Measurements from ENCODE around the gene CBLN3. TPM values are rescaled to one million over a fixed set of nuclear protein-coding genes. Genes with fewer than 3 reads are reported as not detected.

The CBLN3 gene
- total RNA-seq, 1 experiment from 2014 or later = 1.0 TPM

- TF ChIP-seq REST (IDR thresholded peaks at IDR 0.05; ENCODE audit: insufficient read depth in 1 of 2, low read depth in 2 of 2, low read length in 1 of 2) (no peak), POLR2AphosphoS5 (IDR thresholded peaks at IDR 0.05; ENCODE audit: low read depth, low read length) (no peak), TCF7L2 (IDR thresholded peaks at IDR 0.05; ENCODE audit: low read depth, low read length) (no peak), SIN3A (IDR thresholded peaks at IDR 0.05; ENCODE audit: borderline replicate concordance, insufficient read depth, low read depth, low read length) (no peak)
- TF ChIP-seq, protein P1, sequence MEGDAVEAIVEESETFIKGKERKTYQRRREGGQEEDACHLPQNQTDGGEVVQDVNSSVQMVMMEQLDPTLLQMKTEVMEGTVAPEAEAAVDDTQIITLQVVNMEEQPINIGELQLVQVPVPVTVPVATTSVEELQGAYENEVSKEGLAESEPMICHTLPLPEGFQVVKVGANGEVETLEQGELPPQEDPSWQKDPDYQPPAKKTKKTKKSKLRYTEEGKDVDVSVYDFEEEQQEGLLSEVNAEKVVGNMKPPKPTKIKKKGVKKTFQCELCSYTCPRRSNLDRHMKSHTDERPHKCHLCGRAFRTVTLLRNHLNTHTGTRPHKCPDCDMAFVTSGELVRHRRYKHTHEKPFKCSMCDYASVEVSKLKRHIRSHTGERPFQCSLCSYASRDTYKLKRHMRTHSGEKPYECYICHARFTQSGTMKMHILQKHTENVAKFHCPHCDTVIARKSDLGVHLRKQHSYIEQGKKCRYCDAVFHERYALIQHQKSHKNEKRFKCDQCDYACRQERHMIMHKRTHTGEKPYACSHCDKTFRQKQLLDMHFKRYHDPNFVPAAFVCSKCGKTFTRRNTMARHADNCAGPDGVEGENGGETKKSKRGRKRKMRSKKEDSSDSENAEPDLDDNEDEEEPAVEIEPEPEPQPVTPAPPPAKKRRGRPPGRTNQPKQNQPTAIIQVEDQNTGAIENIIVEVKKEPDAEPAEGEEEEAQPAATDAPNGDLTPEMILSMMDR (IDR thresholded peaks at IDR 0.05) = no peak
- Histone ChIP-seq H3K4me3 (ENCODE audit: low read depth in 2 of 2, low read length in 2 of 2) (no peak overlapping the region), H3K27me3 (ENCODE audit: control insufficient read depth, insufficient read depth, low read length) (no peaks in the 10 kb centered on the region), H3K9me3 (ENCODE audit: control insufficient read depth, insufficient read depth, low read depth, low read length) (no peaks in the 10 kb centered on the region), H3K36me3 (ENCODE audit: control insufficient read depth, insufficient read depth, low read length) (no peaks in the 10 kb centered on the region), H3K4me1 (ENCODE audit: control insufficient read depth, insufficient read depth, low read length) (no peaks in the 10 kb centered on the region), H3K27ac (ENCODE audit: low read length) (no peak overlapping the region)
- intact Hi-C loops (cut with micrococcal nuclease; ENCODE audit: unreplicated experiment) (no loop called here), in situ Hi-C loops (cut with HindIII; ENCODE audit: low pct_unique_long_range_greater_than_20kb, low sequenced_read_pairs) (no loop called here)
- ChIA-PET POLR2A (interaction anchor here (0.6 kb wide), 1 partner anchor 25 kb away, joined by 6 read pairs; no protein-coding TSS in a partner anchor), CTCF (interaction anchor here (0.7 kb wide), 2 partner anchors 13 to 46 kb away, joined by 4 to 6 read pairs; partner anchors contain the start of gene NYNRIN)
- no TSS peak for BruUV-seq (replicated peaks)
- no peak for ATAC-seq
- no peak for DNase-seq (ENCODE audit: low read depth, low spot score)
These were observed 43.9 kb downstream of the CBLN3 start for GRCh38 chr14:24385524-24385923.

- intact Hi-C loops (cut with micrococcal nuclease; ENCODE audit: unreplicated experiment) (no loop called here), in situ Hi-C loops (cut with HindIII; ENCODE audit: low pct_unique_long_range_greater_than_20kb, low sequenced_read_pairs) (no loop called here)
- BruUV-seq (replicated peaks) = no TSS peak
- Histone ChIP-seq H3K4me1 (ENCODE audit: control insufficient read depth, insufficient read depth, low read length) (no peaks in the 10 kb centered on the region), H3K36me3 (ENCODE audit: control insufficient read depth, insufficient read depth, low read length) (no peaks in the 10 kb centered on the region), H3K9me3 (ENCODE audit: control insufficient read depth, insufficient read depth, low read depth, low read length) (no peaks in the 10 kb centered on the region), H3K4me3 (ENCODE audit: low read depth in 2 of 2, low read length in 2 of 2) (no peak overlapping the region), H3K27me3 (ENCODE audit: control insufficient read depth, insufficient read depth, low read length) (no peaks in the 10 kb centered on the region), H3K27ac (ENCODE audit: low read length) (no peak overlapping the region)
- ChIA-PET POLR2A (no interaction called here), CTCF (no interaction called here)
- no peak for TF ChIP-seq TCF7L2 (IDR thresholded peaks at IDR 0.05; ENCODE audit: low read depth, low read length)
- no peak for TF ChIP-seq SIN3A (IDR thresholded peaks at IDR 0.05; ENCODE audit: borderline replicate concordance, insufficient read depth, low read depth, low read length)
- no peak for TF ChIP-seq POLR2AphosphoS5 (IDR thresholded peaks at IDR 0.05; ENCODE audit: low read depth, low read length)
- TF ChIP-seq REST (IDR thresholded peaks at IDR 0.05; ENCODE audit: insufficient read depth in 1 of 2, low read depth in 2 of 2, low read length in 1 of 2) = no peak
- no peak for ATAC-seq
- DNase-seq (ENCODE audit: low read depth, low spot score) = no peak
These were observed 45.3 kb downstream of the CBLN3 start for GRCh38 chr14:24384169-24384568.

All from Panc1 (cell line).